Neural cell (in vitro differentiated cells): Measurements from ENCODE around the gene SAMD4A. TPM values are rescaled to one million over a fixed set of nuclear protein-coding genes. Genes with fewer than 3 reads are reported as not detected.

ENCODE experiments used
- H2AFZ ChIP-seq: fragments of 200-600, 300-800 bp; sonication (generic), shearing (Covaris generic); 2 replicates; pipeline ENCODE4 v1.6.0; 2014; ENCODE audit warnings: low read depth, mild to moderate bottlenecking, antibody characterized with exemption, low read length, moderate library complexity
- H3F3A ChIP-seq: fragments of 200-600 bp; shearing (Covaris generic); 2 replicates; pipeline ENCODE4 v1.6.1; 2016; ENCODE audit warnings: mild to moderate bottlenecking, moderate library complexity, mixed read lengths, antibody characterized with exemption, low read length; ENCODE audit not compliant: insufficient read depth, poor library complexity, severe bottlenecking
- H3K27ac ChIP-seq: fragments of 200-600, 300-800 bp; sonication (generic), shearing (Covaris generic); 2 replicates; pipeline ENCODE4 v1.5.1; 2014; ENCODE audit warnings: mild to moderate bottlenecking, low read length, moderate library complexity
- H3K27me3 ChIP-seq: fragments of 300-800, 200-600 bp; sonication (generic), shearing (Covaris generic); 2 replicates; pipeline ENCODE4 v1.6.0; 2014; ENCODE audit warnings: mild to moderate bottlenecking, low read depth, low read length, moderate library complexity; ENCODE audit not compliant: insufficient read depth
- H3K36me3 ChIP-seq: fragments of 300-800, 200-600 bp; sonication (generic), shearing (Covaris generic); 2 replicates; pipeline ENCODE4 v1.5.1; 2014; ENCODE audit warnings: mild to moderate bottlenecking, antibody characterized with exemption, low read length, moderate library complexity; ENCODE audit not compliant: insufficient read depth
- H3K4me2 ChIP-seq: fragments of 300-800, 200-600 bp; sonication (generic), shearing (Covaris generic); 2 replicates; pipeline ENCODE4 v1.6.0; 2014; ENCODE audit warnings: mild to moderate bottlenecking, low read length
- H3K4me3 ChIP-seq: fragments of 300-800, 200-600 bp; sonication (generic), shearing (Covaris generic); 2 replicates; pipeline ENCODE4 v1.5.1; 2014; ENCODE audit warnings: mild to moderate bottlenecking, low read length, moderate library complexity
- H3K79me2 ChIP-seq: fragments of 200-600 bp; shearing (Covaris generic); replicated peaks from 2 replicates; pipeline ENCODE4 v1.6.0; 2014; ENCODE audit warnings: mild to moderate bottlenecking, low read length, moderate library complexity; ENCODE audit not compliant: insufficient read depth
- H3K9ac ChIP-seq: fragments of 300-800, 200-600 bp; sonication (generic), shearing (Covaris generic); 2 replicates; pipeline ENCODE4 v1.6.1; 2016; ENCODE audit warnings: mild to moderate bottlenecking, low read length, mixed read lengths
- H3K9me2 ChIP-seq: fragments of 200-600 bp; shearing (Covaris generic); 2 replicates; pipeline ENCODE4 v1.6.1; 2016; ENCODE audit warnings: mild to moderate bottlenecking, low read length, mixed read lengths; ENCODE audit not compliant: insufficient read depth
- H3K9me3 ChIP-seq: fragments of 200-600, 300-800 bp; sonication (generic), shearing (Covaris generic); 2 replicates; pipeline ENCODE4 v1.6.1; 2016; ENCODE audit warnings: mild to moderate bottlenecking, mixed run types, low read length, moderate library complexity, mixed read lengths
- H4K20me1 ChIP-seq: fragments of 200-600 bp; shearing (Covaris generic); 2 replicates; pipeline ENCODE4 v1.6.1; 2016; ENCODE audit warnings: mild to moderate bottlenecking, mixed run types; ENCODE audit not compliant: insufficient read depth
- EP300 ChIP-seq: fragments of 450-650 bp; conservative IDR thresholded peaks from 2 replicates; pipeline ENCODE4 v1.6.1; 2014; ENCODE audit warnings: antibody characterized with exemption, mild to moderate bottlenecking, moderate library complexity; ENCODE audit not compliant: poor library complexity, severe bottlenecking
- EZH2 ChIP-seq: fragments of 200-600, 300-800 bp; shearing (Covaris generic), sonication (generic); IDR thresholded peaks from 2 replicates; pipeline ENCODE4 v1.6.1; 2014; ENCODE audit warnings: antibody characterized with exemption, low read length, borderline replicate concordance, mild to moderate bottlenecking; ENCODE audit not compliant: insufficient read depth, poor library complexity, severe bottlenecking
- MXI1 ChIP-seq: fragments of 450-650 bp; conservative IDR thresholded peaks from 2 replicates; pipeline ENCODE4 v1.6.1; 2014; ENCODE audit warnings: antibody characterized with exemption, mild to moderate bottlenecking; ENCODE audit not compliant: poor library complexity, severe bottlenecking
- POLR2AphosphoS5 ChIP-seq: IDR thresholded peaks from 2 replicates; pipeline ENCODE4 v1.6.1; 2012
- RAD21 ChIP-seq: fragments of 450-650 bp; conservative IDR thresholded peaks from 2 replicates; pipeline ENCODE4 v1.6.1; 2014; ENCODE audit warnings: antibody characterized with exemption, mild to moderate bottlenecking, moderate library complexity
- SMC3 ChIP-seq: fragments of 450-650 bp; conservative IDR thresholded peaks from 2 replicates; pipeline ENCODE4 v1.6.1; 2014; ENCODE audit warnings: antibody characterized with exemption, mild to moderate bottlenecking, moderate library complexity; ENCODE audit not compliant: poor library complexity
- TAF1 ChIP-seq: IDR thresholded peaks from 2 replicates; pipeline ENCODE4 v1.6.1; 2012; ENCODE audit warnings: low read depth
- polyA plus RNA-seq: library from polyadenylated mRNA; depleted of rRNA; stranded (reverse); fragments of >200 nt; gene quantifications from 2 replicates; pipeline ENCODE4 v1.2.3, GENCODE V29; 2014
- TF ChIP-seq, protein P1 (sequence below): fragments of 450-650 bp; IDR thresholded peaks from 2 replicates; pipeline ENCODE4 v1.5.1; 2014; ENCODE audit warnings: antibody characterized with exemption, mild to moderate bottlenecking, moderate library complexity; ENCODE audit not compliant: poor library complexity, severe bottlenecking
- TF ChIP-seq, protein P2 (sequence below): IDR thresholded peaks from 2 replicates; pipeline ENCODE4 v1.6.1; 2012; ENCODE audit warnings: borderline replicate concordance

Gene SAMD4A
- polyA plus RNA-seq, 1 donor from 2014 or later, result 1.0 TPM

- H3K79me2 ChIP-seq, result no peaks in the 10 kb centered on the region
- no peak overlapping the region for H3K27ac ChIP-seq
- TF ChIP-seq EP300 (no peak), MXI1 (no peak), EZH2 (no peak), TAF1 (no peak), RAD21 (peak; percentile 74), POLR2AphosphoS5 (no peak), SMC3 (peak; percentile 84)
- TF ChIP-seq, protein P1, sequence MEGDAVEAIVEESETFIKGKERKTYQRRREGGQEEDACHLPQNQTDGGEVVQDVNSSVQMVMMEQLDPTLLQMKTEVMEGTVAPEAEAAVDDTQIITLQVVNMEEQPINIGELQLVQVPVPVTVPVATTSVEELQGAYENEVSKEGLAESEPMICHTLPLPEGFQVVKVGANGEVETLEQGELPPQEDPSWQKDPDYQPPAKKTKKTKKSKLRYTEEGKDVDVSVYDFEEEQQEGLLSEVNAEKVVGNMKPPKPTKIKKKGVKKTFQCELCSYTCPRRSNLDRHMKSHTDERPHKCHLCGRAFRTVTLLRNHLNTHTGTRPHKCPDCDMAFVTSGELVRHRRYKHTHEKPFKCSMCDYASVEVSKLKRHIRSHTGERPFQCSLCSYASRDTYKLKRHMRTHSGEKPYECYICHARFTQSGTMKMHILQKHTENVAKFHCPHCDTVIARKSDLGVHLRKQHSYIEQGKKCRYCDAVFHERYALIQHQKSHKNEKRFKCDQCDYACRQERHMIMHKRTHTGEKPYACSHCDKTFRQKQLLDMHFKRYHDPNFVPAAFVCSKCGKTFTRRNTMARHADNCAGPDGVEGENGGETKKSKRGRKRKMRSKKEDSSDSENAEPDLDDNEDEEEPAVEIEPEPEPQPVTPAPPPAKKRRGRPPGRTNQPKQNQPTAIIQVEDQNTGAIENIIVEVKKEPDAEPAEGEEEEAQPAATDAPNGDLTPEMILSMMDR, result peak; percentile 76
- TF ChIP-seq, protein P2, sequence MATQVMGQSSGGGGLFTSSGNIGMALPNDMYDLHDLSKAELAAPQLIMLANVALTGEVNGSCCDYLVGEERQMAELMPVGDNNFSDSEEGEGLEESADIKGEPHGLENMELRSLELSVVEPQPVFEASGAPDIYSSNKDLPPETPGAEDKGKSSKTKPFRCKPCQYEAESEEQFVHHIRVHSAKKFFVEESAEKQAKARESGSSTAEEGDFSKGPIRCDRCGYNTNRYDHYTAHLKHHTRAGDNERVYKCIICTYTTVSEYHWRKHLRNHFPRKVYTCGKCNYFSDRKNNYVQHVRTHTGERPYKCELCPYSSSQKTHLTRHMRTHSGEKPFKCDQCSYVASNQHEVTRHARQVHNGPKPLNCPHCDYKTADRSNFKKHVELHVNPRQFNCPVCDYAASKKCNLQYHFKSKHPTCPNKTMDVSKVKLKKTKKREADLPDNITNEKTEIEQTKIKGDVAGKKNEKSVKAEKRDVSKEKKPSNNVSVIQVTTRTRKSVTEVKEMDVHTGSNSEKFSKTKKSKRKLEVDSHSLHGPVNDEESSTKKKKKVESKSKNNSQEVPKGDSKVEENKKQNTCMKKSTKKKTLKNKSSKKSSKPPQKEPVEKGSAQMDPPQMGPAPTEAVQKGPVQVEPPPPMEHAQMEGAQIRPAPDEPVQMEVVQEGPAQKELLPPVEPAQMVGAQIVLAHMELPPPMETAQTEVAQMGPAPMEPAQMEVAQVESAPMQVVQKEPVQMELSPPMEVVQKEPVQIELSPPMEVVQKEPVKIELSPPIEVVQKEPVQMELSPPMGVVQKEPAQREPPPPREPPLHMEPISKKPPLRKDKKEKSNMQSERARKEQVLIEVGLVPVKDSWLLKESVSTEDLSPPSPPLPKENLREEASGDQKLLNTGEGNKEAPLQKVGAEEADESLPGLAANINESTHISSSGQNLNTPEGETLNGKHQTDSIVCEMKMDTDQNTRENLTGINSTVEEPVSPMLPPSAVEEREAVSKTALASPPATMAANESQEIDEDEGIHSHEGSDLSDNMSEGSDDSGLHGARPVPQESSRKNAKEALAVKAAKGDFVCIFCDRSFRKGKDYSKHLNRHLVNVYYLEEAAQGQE, result no peak
- no peak overlapping the region for H3K9ac ChIP-seq
- no peak overlapping the region for H2AFZ ChIP-seq
- no peaks in the 10 kb centered on the region for H3K9me3 ChIP-seq
- H4K20me1 ChIP-seq, result no peaks in the 10 kb centered on the region
- H3K27me3 ChIP-seq, result no peaks in the 10 kb centered on the region
- no peaks in the 10 kb centered on the region for H3F3A ChIP-seq
- no peak overlapping the region for H3K4me3 ChIP-seq
- no peaks in the 10 kb centered on the region for H3K9me2 ChIP-seq
- H3K4me2 ChIP-seq, result no peak overlapping the region
- H3K36me3 ChIP-seq, result no peaks in the 10 kb centered on the region
Observed at GRCh38 chr14:54773171-54774006, 206.5 kb downstream of the SAMD4A start.

DNA sequence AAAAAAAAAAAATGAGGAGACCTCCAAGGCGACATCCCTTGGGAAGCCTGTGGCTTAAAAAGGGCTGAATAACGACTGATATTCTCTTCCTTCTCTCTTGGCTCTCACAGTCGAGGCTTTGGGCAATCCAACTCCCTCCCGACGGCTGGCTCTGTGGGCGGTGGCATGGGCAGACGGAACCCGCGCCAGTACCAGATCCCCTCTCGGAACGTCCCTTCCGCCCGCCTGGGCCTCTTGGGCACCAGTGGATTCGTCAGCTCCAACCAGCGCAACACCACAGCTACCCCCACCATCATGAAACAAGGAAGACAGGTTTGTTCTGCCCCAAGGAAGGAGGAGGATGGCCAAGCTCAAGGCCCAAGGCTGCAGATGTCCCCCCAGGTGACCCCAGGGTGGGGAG, 207.9 kb downstream of the SAMD4A start:
- H3K4me2 ChIP-seq, result no peak overlapping the region
- H3K27ac ChIP-seq, result no peak overlapping the region

More for the DNA sequence above, 207.9 kb downstream of the SAMD4A start:
- Histone ChIP-seq H4K20me1 (no peaks in the 10 kb centered on the region), H3K9me3 (no peaks in the 10 kb centered on the region), H3K9ac (no peak overlapping the region), H2AFZ (no peak overlapping the region), H3F3A (no peaks in the 10 kb centered on the region), H3K27me3 (no peaks in the 10 kb centered on the region), H3K9me2 (no peaks in the 10 kb centered on the region), H3K4me3 (no peak overlapping the region), H3K36me3 (no peaks in the 10 kb centered on the region), H3K79me2 (no peaks in the 10 kb centered on the region)
- TF ChIP-seq EP300, result no peak
- TF ChIP-seq TAF1, result no peak
- TF ChIP-seq, protein P1, result no peak
- no peak for TF ChIP-seq POLR2AphosphoS5
- TF ChIP-seq EZH2, result no peak
- TF ChIP-seq, protein P2, result no peak
- TF ChIP-seq RAD21, result no peak
- no peak for TF ChIP-seq SMC3
- TF ChIP-seq MXI1, result no peak
